ENCODE data around the gene CLEC5A. TPM values are rescaled to one million over a fixed set of nuclear protein-coding genes. Genes with fewer than 3 reads are reported as not detected.

CLEC5A gene
- not detected in 2 replicates for total RNA-seq

GRCh38 chr7:141946796-141947195 is at the start of gene CLEC5A:
TSS of gene CLEC5A (minus strand) at chr7:141946974. CDS start at chr7:141946292, 682 bp downstream.

GRCh38 chr7:141973673-141974072 is 26.9 kb upstream of the CLEC5A start, which contains the start of gene TAS2R38:
TSS of gene TAS2R38 (minus strand) at chr7:141973773. CDS start at chr7:141973689, 84 bp downstream.

GRCh38 chr7:141916099-141916498 is 30.7 kb downstream of the CLEC5A start, which contains the start of gene OR9A4:
TSS of gene OR9A4 (plus strand) at chr7:141916399. CDS start at chr7:141918876, 2,477 bp downstream.

Other genes with a start within 250 kb of the CLEC5A start
- gene DENND11, start 244.8 kb downstream of the CLEC5A start, total RNA-seq, result 1.7 and 1.9 TPM in 2 replicates
- not detected in 2 replicates for gene WEE2, start 238.6 kb downstream of the CLEC5A start, total RNA-seq
- 226 and 265 TPM in 2 replicates for gene SSBP1, start 208.6 kb downstream of the CLEC5A start, total RNA-seq
- gene TAS2R3, start 182.9 kb downstream of the CLEC5A start, total RNA-seq, result not detected in 2 replicates
- under 0.01 TPM in 1 of 2 replicates, not detected in the other for gene TAS2R4, start 170.3 kb downstream of the CLEC5A start, total RNA-seq
- gene TAS2R5, start 156.8 kb downstream of the CLEC5A start, total RNA-seq, result not detected in 2 replicates
- gene PRSS37, start 105.5 kb downstream of the CLEC5A start, total RNA-seq, result not detected in 2 replicates
- not detected in 2 replicates for gene OR9A4, start 30.6 kb downstream of the CLEC5A start, total RNA-seq
- not detected in 2 replicates for gene TAS2R38, start 26.8 kb upstream of the CLEC5A start, total RNA-seq
- not detected in 2 replicates for gene MGAM, start 48.9 kb upstream of the CLEC5A start, total RNA-seq
- not detected in 2 replicates for gene MGAM2, start 164.7 kb upstream of the CLEC5A start, total RNA-seq

All from bronchus fibroblast of lung (primary cell).